PC-9 (cell line): ENCODE results near the gene SV2C.

Experiments used
- EZH2 ChIP-seq: fragments of 200-600 bp; sonication (generic); IDR thresholded peaks from 2 replicates; pipeline ENCODE4 v1.8.0; 2017; ENCODE audit warnings: antibody characterized with exemption, low read depth
- TF ChIP-seq, protein P1 (sequence below): fragments of 200-600 bp; sonication (generic); conservative IDR thresholded peaks from 2 replicates; pipeline ENCODE4 v1.6.1; 2017; ENCODE audit warnings: mixed run types, antibody characterized with exemption, mild to moderate bottlenecking, moderate library complexity

DNA sequence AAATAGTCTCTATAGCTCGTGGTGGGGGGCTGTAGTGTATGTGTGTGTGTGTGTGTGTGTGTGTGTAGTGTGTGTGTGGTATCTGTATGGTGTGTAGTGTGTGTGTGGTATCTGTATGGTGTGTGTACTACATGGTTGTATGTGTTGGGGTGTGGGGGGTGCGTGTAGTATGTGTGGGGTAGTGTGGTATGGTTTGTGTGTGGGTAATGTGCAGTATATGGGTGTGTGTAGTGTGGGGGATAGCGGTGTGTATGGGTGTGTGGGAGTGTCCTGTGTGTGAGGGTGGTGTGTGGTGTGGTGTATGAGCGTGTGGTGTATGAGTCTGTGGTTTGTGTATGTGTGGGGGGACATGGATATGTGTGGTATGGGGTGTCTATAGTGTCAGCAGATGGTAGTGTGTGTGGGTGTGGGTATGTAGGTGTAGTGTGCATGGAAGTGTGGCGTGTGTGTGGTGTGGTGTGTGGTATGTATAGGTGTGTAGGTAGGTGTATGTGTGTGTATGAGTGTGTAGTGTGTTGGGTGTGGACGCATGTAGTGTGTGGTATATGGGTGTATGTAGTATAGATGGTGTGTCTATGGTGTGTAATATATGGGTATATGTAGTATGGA is 174.1 kb downstream of the SV2C start:
- TF ChIP-seq, protein P1, sequence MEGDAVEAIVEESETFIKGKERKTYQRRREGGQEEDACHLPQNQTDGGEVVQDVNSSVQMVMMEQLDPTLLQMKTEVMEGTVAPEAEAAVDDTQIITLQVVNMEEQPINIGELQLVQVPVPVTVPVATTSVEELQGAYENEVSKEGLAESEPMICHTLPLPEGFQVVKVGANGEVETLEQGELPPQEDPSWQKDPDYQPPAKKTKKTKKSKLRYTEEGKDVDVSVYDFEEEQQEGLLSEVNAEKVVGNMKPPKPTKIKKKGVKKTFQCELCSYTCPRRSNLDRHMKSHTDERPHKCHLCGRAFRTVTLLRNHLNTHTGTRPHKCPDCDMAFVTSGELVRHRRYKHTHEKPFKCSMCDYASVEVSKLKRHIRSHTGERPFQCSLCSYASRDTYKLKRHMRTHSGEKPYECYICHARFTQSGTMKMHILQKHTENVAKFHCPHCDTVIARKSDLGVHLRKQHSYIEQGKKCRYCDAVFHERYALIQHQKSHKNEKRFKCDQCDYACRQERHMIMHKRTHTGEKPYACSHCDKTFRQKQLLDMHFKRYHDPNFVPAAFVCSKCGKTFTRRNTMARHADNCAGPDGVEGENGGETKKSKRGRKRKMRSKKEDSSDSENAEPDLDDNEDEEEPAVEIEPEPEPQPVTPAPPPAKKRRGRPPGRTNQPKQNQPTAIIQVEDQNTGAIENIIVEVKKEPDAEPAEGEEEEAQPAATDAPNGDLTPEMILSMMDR = no peak
- no peak for TF ChIP-seq EZH2
